T47D (cell line): ENCODE data around the gene ABCG1.

Experiments
- DNase-seq, 2 experiments: peaks; one replicate each; pipeline versions ENCODE4 v3.0.0 to v3.0.0-alpha.2; 2011 to 2012; ENCODE audit warnings: low read depth in 1 of 2, low spot score in 1 of 2
- JUND ChIP-seq: IDR thresholded peaks from 2 replicates; pipeline ENCODE4 v1.6.1; 2012; ENCODE audit warnings: low read depth
- in situ Hi-C: cut with HindIII; loops from 2 replicates; pipeline ENCODE4 v1.10.0; 2016; ENCODE audit warnings: low sequenced_read_pairs, low pct_unique_long_range_greater_than_20kb

The ABCG1 gene

GRCh38 chr21:42254651-42255601 lies 36.0 kb downstream of the ABCG1 start:
- DNase-seq, result no peak
- in situ Hi-C loops, result no loop called here
- no peak for TF ChIP-seq JUND

- in situ Hi-C loops, result no loop called here
Observed at GRCh38 chr21:42255825-42256224, 36.9 kb downstream of the ABCG1 start.

DNA sequence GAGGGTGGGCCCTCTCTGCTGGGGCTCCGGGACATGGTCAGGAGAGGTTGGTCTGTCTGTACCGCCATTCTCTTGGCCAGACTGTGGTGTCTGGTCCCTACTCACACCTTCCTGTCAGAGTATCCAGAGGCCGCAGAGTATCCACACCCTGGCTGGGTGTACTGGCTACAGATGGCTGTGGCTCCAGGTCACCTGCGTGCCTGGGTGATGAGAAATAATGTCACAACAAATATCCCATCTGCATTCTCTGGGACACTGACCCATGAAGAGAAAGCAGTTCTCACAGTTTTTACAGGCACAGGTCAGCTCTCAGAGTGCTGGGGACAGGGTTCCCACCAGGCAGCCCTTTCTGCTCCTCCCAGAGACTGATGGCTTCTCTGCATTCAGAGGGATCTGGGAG lies 37.4 kb downstream of the ABCG1 start:
- in situ Hi-C loops, result no loop called here
- TF ChIP-seq JUND, result no peak
- no peak for DNase-seq

More at GRCh38 chr21:42255825-42256224, 36.9 kb downstream of the ABCG1 start:
- TF ChIP-seq JUND, result no peak
- DNase-seq, result no peak

- no peak for DNase-seq
- no peak for TF ChIP-seq JUND
- in situ Hi-C loops, result no loop called here
Observed at GRCh38 chr21:42257091-42257765, 38.3 kb downstream of the ABCG1 start.

DNA sequence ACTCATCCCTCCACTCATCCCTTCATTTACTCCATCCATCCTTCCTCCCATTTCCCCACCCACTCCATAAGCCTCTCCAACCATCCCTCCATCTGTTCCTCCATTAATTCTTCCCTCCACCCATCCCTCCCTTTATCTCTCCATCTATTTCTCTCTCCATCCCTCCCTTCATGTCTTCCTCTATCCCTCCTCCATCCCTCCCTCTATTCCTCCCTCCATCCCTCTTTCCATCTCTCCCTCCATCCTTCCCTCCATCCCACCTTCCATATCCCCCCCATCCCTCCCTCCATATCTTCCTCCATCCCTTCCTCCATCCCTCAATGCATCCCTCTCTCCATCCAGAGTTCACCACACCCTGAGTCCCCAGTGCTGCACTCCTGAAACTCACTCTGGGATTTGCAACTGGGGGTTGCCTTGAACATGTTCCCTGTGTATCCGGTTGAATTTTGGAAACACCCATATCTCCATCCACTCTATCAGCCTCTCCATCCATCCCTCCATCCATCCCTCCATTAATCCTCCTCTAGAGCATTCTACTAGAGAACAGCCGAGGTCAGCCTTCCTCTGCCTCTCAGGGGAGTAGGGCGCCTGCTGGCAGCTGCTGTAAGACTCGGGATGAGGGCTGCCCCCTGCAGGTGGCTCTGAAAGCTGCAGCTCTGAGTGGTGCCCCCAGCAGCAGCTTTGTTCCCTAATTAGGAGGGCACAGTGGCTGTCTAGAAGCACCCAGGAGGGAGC lies 39.4 kb downstream of the ABCG1 start:
- in situ Hi-C loops, result no loop called here
- DNase-seq, result peak in 1 of 2 experiments; percentile 54
- TF ChIP-seq JUND, result no peak

DNA sequence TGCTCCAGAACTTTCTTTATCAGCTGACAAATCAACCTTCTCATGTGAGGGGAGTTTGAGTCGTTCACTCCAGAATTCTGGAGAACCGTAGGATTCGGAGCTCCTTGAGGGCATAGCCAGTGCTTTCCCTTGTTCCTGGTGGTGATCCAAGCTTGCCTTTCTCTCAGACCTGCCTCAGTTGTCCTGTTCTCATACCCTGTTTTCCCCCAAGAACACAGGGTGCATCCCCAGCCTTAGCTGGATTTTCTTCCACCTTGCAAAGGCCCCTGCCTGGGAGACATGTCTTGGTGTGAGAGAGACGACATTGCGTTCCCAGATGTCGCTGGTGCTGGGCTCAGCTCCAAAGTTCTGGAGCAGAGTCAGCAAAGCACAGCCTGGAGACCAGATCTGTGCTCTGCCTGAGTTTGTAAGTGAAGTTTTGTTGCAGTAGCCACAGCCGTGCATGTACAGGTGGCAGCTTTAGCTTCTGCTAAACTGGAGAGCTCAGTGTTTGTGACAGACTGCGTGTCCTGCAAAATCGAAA lies 40.0 kb downstream of the ABCG1 start:
- no peak for TF ChIP-seq JUND
- no peak for DNase-seq
- in situ Hi-C loops, result no loop called here

GRCh38 chr21:42260121-42260520 lies 41.2 kb downstream of the ABCG1 start:
- no peak for DNase-seq
- in situ Hi-C loops, result no loop called here
- no peak for TF ChIP-seq JUND

- no peak for DNase-seq
- in situ Hi-C loops, result no loop called here
- TF ChIP-seq JUND, result no peak
Observed at GRCh38 chr21:42261829-42262200, 42.9 kb downstream of the ABCG1 start.

GRCh38 chr21:42262831-42263231 lies 43.9 kb downstream of the ABCG1 start:
- no peak for TF ChIP-seq JUND
- in situ Hi-C loops, result no loop called here
- DNase-seq, result peak; percentile 76 to 84

DNA sequence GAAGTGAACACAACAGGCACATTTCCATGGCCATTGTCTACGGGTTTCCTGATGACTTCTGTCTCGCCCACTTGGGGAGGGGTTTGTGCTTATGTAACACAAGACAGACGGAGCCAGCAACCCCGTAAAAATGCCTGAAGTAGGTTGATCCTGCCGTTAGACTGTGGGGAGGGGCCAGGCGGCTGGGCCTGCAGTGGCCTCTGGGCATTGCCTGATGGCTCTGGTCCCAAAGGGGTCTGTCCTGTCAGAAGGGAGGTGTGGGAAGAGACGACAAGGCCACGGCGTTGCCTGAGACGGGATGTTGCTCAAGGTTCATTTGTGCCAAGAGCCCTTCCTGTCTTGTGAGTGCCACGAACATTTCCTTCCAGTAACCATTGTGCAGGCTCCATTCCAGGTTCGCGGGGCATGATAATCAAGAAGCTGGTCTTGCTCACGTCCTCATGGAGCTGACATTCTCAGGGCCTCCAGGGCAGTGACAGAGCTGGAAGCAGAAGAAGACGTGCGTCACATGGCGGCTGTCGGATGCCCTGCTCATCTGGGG lies 44.7 kb downstream of the ABCG1 start:
- TF ChIP-seq JUND, result no peak
- in situ Hi-C loops, result no loop called here
- peak in 1 of 2 experiments; percentile 47 for DNase-seq

- in situ Hi-C loops, result no loop called here
- TF ChIP-seq JUND, result no peak
- DNase-seq, result no peak
Observed at GRCh38 chr21:42264245-42265195, 45.6 kb downstream of the ABCG1 start.
